HG03558 (cell line): Measurements from ENCODE around the gene APC2.
"Not testable (repeated sequence)": the region's sequence is repeated elsewhere in the genome, so short reads cannot be mapped to it uniquely, and the experiment has no call there.

Experiments
- ATAC-seq: cut with Tn5 transposase; IDR thresholded peaks from one replicate; pipeline ENCODE4 v1.9.1; 2021; ENCODE audit warnings: moderate number of reproducible peaks; ENCODE audit not compliant: unreplicated experiment; ENCODE audit errors: extremely low read depth

The APC2 gene

GRCh38 chr19:1474765-1475351, 24.9 kb downstream of the APC2 start:
- no peak for ATAC-seq

- no peak for ATAC-seq
These were observed 26.0 kb downstream of the APC2 start for GRCh38 chr19:1475751-1476437.

GRCh38 chr19:1477056-1477455, 27.1 kb downstream of the APC2 start:
- not testable (repeated sequence) for ATAC-seq

GRCh38 chr19:1478934-1479707, 29.2 kb downstream of the APC2 start, which contains the start of gene C19orf25:
Gene C19orf25 (minus strand): TSS chr19:1479215. CDS start chr19:1478903, 312 bp downstream.
- ATAC-seq = no peak

GRCh38 chr19:1481224-1481892, 31.4 kb downstream of the APC2 start:
- ATAC-seq = no peak

- ATAC-seq = no peak
These were observed 32.0 kb downstream of the APC2 start for GRCh38 chr19:1481893-1482360.

- no peak for ATAC-seq
These were observed 32.6 kb downstream of the APC2 start for GRCh38 chr19:1482361-1483130.

- ATAC-seq = no peak
These were observed 33.4 kb downstream of the APC2 start for GRCh38 chr19:1483131-1483978.

GRCh38 chr19:1483979-1484428, 34.1 kb downstream of the APC2 start:
- ATAC-seq = no peak

GRCh38 chr19:1486720-1487575, 37.0 kb downstream of the APC2 start:
- no peak for ATAC-seq

- no peak for ATAC-seq
These were observed 37.8 kb downstream of the APC2 start for GRCh38 chr19:1487576-1488281.

- no peak for ATAC-seq
These were observed 38.3 kb downstream of the APC2 start for GRCh38 chr19:1488282-1488601.

- no peak for ATAC-seq
These were observed 39.8 kb downstream of the APC2 start for GRCh38 chr19:1489463-1490310.

- peak; percentile 55 for ATAC-seq
These were observed 40.6 kb downstream of the APC2 start, which contains the start of gene PCSK4 for GRCh38 chr19:1490311-1491113. Gene PCSK4 (minus strand): TSS chr19:1490350. CDS start chr19:1490346, 4 bp downstream.

- no peak for ATAC-seq
These were observed 41.4 kb downstream of the APC2 start, which contains the start of gene REEP6 for GRCh38 chr19:1491114-1491848. Gene REEP6 (plus strand): TSS chr19:1491181. CDS start chr19:1491270, 89 bp downstream.
